Stimulated activated CD4-positive, alpha-beta T cell treated with anti-CD3 and anti-CD28 coated beads, Interleukin-1b, Interleukin-23, amount 100 ng/mL, for 1 hour (primary cell): ENCODE measurements around the gene ELF2.
"Not testable (repeated sequence)": the region's sequence is repeated elsewhere in the genome, so short reads cannot be mapped to it uniquely, and the experiment has no call there.

Experiments
- DNase-seq, 2 donors: peaks; one replicate each; pipeline ENCODE4 v3.0.0-alpha.2; 2020; ENCODE audit warnings: low read depth in 2 of 2

The ELF2 gene

GRCh38 chr4:139188648-139189416 is 11.8 kb upstream of the ELF2 start:
- no peak for DNase-seq

- DNase-seq, result no peak
Observed at GRCh38 chr4:139184129-139184528, 7.1 kb upstream of the ELF2 start.

- DNase-seq, result peak; percentile 71 to 79
Observed at GRCh38 chr4:139177869-139178619, 1.0 kb upstream of the ELF2 start.

GRCh38 chr4:139176302-139177048 is 543 bp downstream of the ELF2 start:
- DNase-seq, result peak; percentile 7 to 51

GRCh38 chr4:139175646-139176301 is 1.2 kb downstream of the ELF2 start:
- DNase-seq, result no peak

GRCh38 chr4:139171876-139172691 is 4.9 kb downstream of the ELF2 start:
- no peak for DNase-seq

GRCh38 chr4:139170932-139171331 is 6.1 kb downstream of the ELF2 start:
- no peak for DNase-seq

- DNase-seq, result no peak
Observed at GRCh38 chr4:139167774-139168444, 9.1 kb downstream of the ELF2 start.

- no peak for DNase-seq
Observed at GRCh38 chr4:139164731-139165130, 12.3 kb downstream of the ELF2 start.

- no peak for DNase-seq
Observed at GRCh38 chr4:139163806-139164206, 13.2 kb downstream of the ELF2 start.

- not testable (repeated sequence) for DNase-seq
Observed at GRCh38 chr4:139157977-139158376, 19.0 kb downstream of the ELF2 start.

- DNase-seq, result no peak
Observed at GRCh38 chr4:139154952-139155557, 22.0 kb downstream of the ELF2 start.

- no peak for DNase-seq
Observed at GRCh38 chr4:139154538-139154937, 22.5 kb downstream of the ELF2 start.

- DNase-seq, result no peak
Observed at GRCh38 chr4:139154134-139154421, 22.9 kb downstream of the ELF2 start.

- DNase-seq, result no peak
Observed at GRCh38 chr4:139153411-139154133, 23.4 kb downstream of the ELF2 start.

- DNase-seq, result no peak
Observed at GRCh38 chr4:139152249-139152648, 24.8 kb downstream of the ELF2 start.

GRCh38 chr4:139146926-139147629 is 29.9 kb downstream of the ELF2 start:
- DNase-seq, result no peak

- DNase-seq, result no peak
Observed at GRCh38 chr4:139145552-139145932, 31.5 kb downstream of the ELF2 start.
